Measurements from ENCODE around the gene TXNRD3. TPM values are rescaled to one million over a fixed set of nuclear protein-coding genes. Genes with fewer than 3 reads are reported as not detected.

Gene TXNRD3
- total RNA-seq, 1 donor from 2014 or later = 10.3 TPM

- intact Hi-C loops (cut with DNase I) = no loop called here
- Histone ChIP-seq H3K27ac (no peak overlapping the region), H3K4me3 (no peak overlapping the region), H3K36me3 (no peaks in the 10 kb centered on the region), H3K9me3 (no peaks in the 10 kb centered on the region), H3K4me1 (no peaks in the 10 kb centered on the region), H3K27me3 (peaks cover 10% of the 10 kb centered on the region)
- no peak for TF ChIP-seq CTCF (IDR thresholded peaks at IDR 0.05)
- no peak for DNase-seq
- no peak for ATAC-seq
Measured at GRCh38 chr3:126665221-126665936, 10.5 kb upstream of the TXNRD3 start.

GRCh38 chr3:126664591-126665214 is 9.8 kb upstream of the TXNRD3 start:
- Histone ChIP-seq H3K27me3 (peaks cover 12% of the 10 kb centered on the region), H3K36me3 (no peaks in the 10 kb centered on the region), H3K27ac (no peak overlapping the region), H3K9me3 (no peaks in the 10 kb centered on the region), H3K4me1 (no peaks in the 10 kb centered on the region), H3K4me3 (no peak overlapping the region)
- intact Hi-C loops (cut with DNase I) = no loop called here
- TF ChIP-seq CTCF (IDR thresholded peaks at IDR 0.05) = no peak
- no peak for DNase-seq
- no peak for ATAC-seq

- H3K27me3 ChIP-seq = peaks cover 12% of the 10 kb centered on the region
- no peak for DNase-seq
- no peak for ATAC-seq
- intact Hi-C loops (cut with DNase I) = no loop called here
- H3K4me3 ChIP-seq = no peak overlapping the region
- no peak overlapping the region for H3K27ac ChIP-seq
- H3K36me3 ChIP-seq = no peaks in the 10 kb centered on the region
- no peaks in the 10 kb centered on the region for H3K9me3 ChIP-seq
- H3K4me1 ChIP-seq = no peaks in the 10 kb centered on the region
- TF ChIP-seq CTCF (IDR thresholded peaks at IDR 0.05) = no peak
Measured at GRCh38 chr3:126663750-126664149, 8.8 kb upstream of the TXNRD3 start.

GRCh38 chr3:126663257-126663656 is 8.3 kb upstream of the TXNRD3 start:
- peaks cover 12% of the 10 kb centered on the region for H3K27me3 ChIP-seq
- intact Hi-C loops (cut with DNase I) = no loop called here
- no peaks in the 10 kb centered on the region for H3K9me3 ChIP-seq
- no peak for TF ChIP-seq CTCF (IDR thresholded peaks at IDR 0.05)
- ATAC-seq (no peak), DNase-seq (no peak)
- H3K4me1 ChIP-seq = no peaks in the 10 kb centered on the region
- no peak overlapping the region for H3K4me3 ChIP-seq
- no peak overlapping the region for H3K27ac ChIP-seq
- H3K36me3 ChIP-seq = no peaks in the 10 kb centered on the region

GRCh38 chr3:126661532-126662364 is 6.8 kb upstream of the TXNRD3 start:
- no peak for DNase-seq
- H3K36me3 ChIP-seq = no peaks in the 10 kb centered on the region
- H3K4me3 ChIP-seq = no peak overlapping the region
- ATAC-seq = no peak
- intact Hi-C loops (cut with DNase I) = no loop called here
- peaks cover 12% of the 10 kb centered on the region for H3K27me3 ChIP-seq
- no peak overlapping the region for H3K27ac ChIP-seq
- TF ChIP-seq CTCF (IDR thresholded peaks at IDR 0.05) = no peak
- no peaks in the 10 kb centered on the region for H3K4me1 ChIP-seq
- H3K9me3 ChIP-seq = no peaks in the 10 kb centered on the region

Measured in upper lobe of right lung (tissue), 1 donor.